ENCODE results near the gene MAGI2.

MAGI2 gene

DNA sequence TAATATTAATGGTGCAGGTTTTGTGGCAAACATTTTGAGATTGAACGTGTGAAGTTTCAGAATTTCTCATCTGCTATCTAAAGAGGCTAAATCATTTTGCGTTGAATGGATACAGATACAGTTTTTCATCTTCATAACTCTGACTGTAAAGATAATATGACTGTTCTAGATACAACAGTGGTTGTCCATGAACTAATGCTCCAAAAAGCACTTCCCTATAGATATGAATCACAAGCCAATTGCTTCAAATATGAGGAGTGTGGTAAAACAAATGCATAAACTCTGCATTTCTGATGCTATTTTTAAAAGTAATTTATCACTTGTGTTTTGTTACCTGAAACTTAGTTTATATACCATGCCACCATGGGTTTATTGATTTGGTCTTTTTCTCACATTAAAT lies 750.1 kb downstream of the MAGI2 start:
- DNase-seq, result no peak

DNA sequence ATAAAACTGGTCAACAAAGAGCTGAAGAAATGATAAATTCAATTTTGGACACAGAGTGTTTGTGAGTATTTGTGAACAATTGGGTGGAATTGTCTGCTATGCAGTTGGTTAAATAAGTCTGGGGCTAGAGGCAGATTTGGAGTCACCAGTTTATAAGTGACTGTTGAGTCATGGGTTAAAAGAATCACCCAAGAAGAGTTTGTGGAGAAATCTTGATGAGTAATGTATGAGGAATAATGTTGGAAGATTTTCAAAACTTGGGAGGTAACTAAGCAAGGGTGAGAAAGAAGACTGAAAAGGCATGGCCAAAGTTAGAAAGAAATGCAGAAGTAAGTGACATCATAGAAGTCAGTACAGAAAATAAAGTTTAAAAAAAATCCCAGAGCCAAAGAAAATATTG lies 750.7 kb downstream of the MAGI2 start:
- DNase-seq, result no peak

DNA sequence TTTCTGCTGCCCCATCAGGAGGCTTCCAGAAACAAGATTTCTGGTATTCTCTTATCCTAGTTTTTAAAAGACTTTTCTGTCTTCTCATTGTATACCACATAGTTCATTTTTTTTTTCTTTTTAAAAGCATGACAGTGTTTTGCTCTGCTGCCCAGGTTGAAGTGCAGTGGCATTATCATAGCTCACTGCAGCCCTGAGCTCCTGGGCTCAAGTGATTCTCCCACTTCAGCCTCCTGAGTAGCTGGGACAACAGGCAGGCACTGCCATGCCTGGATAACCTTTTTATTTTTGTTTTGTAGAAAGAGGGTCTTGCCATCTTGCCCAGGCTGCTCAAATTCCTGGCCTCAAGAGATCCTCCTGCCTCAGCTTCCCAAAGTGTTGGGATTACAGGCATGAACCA lies 757.6 kb downstream of the MAGI2 start:
- no peak for DNase-seq

DNA sequence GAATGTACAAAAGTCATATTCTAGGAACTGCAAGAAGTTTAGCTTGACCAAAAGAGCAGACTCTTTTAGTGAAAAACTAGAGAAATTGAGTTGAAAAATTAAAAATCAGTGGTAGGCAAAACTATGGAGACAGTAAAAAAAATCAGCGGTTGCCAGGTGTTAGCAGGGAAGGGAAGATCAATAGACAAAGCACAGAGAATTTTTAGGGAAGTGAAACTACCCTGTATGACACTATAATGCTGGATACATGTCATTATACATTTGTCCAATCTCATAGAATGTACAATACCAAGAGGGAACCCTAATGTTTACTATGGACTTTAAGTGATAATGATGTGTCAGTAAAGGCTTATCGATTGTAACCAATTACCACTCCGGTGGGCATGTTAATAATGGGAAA lies 761.9 kb downstream of the MAGI2 start:
- DNase-seq, result no peak

DNA sequence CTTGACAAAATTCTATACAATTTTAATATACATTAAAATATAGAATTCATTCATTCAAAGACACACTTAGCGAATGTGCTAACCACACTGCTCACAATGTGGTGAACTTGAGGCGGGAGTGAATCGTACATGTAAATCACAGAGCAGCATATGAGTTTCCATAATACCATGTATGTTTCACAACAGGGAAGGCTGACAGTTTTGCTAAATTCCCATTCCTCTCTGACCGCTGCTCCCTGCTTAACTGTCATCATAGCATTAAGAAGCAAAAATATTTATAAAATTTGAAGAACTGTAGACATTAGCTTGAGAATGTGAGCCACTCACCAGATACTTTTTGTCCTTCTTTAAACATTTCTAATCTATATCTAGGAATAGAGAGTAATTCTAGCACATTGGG lies 763.3 kb downstream of the MAGI2 start:
- no peak for DNase-seq

DNA sequence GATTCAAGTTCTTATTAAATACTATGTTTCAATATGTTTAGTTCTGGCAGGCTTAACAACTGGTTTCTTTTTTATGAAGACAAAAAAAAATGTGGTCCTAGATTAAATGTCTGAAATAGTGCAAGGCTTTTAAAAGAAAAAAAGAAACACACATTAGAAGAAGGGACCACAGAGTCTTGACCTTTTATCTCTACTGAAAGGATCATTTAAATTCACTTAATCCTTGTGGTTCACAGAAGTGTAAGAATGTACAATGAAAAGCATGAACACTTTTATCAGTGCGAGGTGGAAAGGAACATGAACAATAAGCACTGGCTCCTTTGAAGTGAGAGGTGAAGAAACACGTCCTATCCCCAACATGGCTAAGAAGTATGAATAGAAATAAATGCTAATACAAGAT lies 765.1 kb downstream of the MAGI2 start:
- no peak for DNase-seq

DNA sequence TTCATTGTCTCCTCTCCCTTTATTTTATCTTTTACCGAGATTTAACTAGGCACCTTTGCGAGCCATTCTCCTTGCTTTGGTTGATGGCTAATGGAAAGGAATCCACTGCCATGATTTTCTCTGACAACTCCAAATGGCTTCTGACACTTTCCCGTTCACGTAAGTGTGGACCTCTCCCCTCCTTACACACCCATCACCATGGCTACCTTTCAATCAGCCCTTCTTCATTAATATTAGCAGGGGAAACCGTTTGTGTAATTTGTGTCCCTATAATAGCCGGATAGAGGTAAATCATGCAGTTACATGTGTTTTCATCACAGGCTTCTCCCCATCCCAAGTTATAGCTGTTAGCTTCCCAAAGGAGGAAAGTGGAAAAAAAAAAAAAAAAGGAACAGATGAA lies 767.3 kb downstream of the MAGI2 start:
- no peak for DNase-seq

DNA sequence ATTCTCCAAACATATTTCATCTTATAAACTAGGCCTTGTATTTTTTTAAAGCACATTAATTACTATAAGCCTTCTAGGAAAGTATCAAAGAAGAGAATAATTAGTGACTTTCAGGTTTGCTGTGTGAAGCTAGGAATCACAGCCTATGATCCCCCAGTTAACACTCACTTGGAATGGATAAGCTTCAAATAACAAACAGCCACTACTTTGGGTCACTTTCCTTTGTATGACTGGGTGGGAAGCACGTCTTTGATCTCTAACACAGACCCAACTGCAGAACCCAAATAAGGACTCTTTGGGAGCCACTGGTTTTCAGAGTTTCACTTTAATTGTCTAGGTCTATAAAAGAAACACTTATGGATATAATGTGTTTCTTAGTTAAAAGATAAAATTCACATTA lies 769.3 kb downstream of the MAGI2 start:
- DNase-seq, result no peak

DNA sequence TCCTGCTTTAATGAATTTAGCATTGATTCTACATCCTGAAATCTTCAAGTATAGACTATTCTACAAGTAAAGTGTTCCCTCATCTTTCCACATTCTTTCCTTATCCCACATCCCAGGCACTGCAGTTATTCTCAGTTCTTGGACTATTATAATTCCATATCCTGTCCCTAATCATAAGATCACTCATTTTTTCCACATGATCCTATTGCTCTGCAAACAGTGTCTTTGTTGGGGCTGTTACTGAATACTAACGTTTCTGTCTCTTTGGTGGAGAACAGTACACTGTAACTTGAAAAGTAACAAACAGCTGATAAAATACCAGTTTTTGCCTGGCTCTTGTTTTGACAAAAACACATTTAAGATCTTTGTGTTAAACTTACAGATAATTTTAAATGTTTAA lies 769.9 kb downstream of the MAGI2 start:
- no peak for DNase-seq

DNA sequence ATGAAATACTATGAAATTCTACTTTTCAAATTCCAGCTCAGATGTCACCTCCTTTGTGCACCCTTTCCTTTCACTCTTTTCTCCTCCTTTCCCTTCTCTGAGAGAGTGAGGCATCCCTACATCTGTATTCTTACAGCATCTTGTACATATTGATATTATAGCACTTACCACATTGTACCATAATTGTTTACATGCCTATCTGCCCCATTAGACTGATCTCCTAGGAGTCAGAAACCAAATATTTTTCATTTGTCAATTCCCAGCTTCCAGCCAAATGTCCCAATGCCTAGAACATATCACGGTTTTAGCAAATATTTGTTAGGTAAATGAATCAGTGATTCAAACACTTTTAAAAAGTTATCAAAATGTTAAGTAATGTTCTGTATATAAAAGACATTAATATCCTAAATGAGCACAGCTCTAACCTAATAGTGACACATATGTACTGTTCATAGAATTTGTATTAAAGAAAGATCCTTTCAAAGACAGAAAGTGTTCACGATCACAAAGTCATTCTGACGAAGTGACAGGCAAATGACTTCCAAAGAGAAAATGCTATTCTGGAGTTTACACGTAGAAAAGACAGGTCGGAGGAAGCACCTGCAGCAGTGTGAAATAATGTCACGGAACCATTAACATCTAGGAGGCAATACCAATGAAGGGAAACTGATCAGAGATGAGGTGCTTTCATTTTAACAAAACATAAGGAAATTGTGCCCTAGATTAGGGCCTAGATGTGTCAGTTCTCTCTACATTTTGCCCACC lies 774.2 kb downstream of the MAGI2 start:
- no peak for DNase-seq

DNA sequence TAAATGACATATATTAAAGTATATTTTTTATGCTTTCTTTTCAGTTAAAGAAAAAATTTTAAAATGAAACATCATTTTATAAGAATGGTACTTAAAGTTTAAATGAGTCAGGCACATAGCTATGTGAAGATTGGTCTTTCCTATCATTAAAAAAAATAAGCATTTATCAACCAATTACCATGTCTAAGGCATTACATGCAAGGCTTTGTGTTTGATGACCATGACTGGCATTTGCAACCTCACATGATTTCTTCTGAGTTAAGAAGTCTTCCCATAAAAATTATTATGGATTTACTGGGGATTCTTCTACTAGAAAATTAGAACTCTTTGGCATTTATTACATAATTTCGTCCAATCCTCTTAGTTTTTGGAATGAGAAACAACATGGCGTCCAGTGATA lies 776.1 kb downstream of the MAGI2 start:
- no peak for DNase-seq

DNA sequence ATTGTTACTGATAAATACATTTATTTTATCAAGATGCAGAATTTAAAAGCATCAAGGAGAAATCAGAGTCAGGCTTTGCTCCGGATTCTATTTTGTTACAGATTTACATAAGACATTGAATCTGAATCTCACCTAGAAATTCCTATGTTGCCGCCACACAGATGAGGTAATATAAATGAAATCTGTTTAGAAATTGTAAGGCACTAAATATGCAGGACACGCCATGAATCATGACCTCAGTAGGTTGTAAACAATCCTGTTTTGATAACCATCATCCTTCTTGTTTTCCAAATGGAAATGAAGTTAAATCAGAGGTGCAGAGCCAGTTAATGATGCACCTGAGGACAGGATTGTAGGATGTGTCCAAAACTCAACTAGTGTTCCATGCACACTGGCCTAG lies 778.0 kb downstream of the MAGI2 start:
- no peak for DNase-seq

DNA sequence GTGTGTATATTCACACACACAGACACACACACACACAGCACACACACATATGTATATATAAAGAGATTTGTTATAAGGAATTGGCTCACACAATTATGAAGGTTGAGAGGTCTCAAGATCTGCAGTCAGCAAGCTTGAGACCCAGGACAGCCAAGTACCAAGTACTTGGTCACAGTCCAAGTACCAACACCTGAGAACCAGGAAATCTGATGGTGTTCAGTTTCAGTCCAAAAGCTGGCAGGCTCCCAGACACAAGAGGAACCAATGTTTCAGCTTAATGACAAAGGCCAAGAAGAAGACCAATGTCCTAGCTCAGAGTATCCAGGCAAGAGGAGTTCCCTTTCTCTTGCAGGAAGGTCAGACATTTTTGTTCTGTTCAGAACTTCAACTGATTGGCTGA lies 780.2 kb downstream of the MAGI2 start:
- DNase-seq, result peak; percentile 23

DNA sequence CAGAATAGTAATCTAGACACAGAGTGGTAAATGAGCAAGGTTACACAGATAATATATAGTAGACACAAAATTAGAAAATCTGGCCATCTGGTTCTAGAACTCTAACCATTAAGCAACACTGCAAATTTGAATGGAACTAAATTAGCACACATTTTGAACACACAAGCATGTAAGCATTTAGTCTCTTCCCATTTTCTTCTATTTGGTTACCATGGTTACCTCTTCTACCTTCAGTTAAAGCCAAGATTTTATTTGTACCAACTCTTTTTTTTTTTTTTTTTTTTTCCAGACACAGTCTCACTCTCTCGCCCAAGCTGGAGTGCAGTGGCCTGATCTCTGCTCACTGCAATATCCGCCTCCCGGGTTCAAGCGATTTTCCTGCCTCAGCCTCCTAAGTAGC lies 790.5 kb downstream of the MAGI2 start:
- DNase-seq, result no peak

DNA sequence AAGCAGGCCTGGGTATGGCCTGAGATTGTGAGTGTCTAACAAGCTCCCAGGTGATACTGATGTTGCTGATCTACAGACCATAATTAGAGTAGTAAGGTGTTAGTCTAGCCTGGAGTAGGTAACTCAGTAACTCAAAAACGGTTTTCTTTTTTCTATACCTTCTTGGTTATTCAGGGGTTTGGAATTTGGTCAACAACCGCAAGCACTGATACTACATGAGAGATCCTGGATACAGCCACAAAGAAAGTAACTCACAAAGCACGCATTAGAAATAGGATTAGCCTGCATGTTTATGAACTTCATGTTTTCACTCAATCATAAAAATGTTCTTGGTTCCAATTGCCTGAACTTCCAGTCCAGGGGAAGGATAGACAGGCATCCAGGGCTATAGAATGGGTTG lies 803.5 kb downstream of the MAGI2 start:
- DNase-seq, result no peak

DNA sequence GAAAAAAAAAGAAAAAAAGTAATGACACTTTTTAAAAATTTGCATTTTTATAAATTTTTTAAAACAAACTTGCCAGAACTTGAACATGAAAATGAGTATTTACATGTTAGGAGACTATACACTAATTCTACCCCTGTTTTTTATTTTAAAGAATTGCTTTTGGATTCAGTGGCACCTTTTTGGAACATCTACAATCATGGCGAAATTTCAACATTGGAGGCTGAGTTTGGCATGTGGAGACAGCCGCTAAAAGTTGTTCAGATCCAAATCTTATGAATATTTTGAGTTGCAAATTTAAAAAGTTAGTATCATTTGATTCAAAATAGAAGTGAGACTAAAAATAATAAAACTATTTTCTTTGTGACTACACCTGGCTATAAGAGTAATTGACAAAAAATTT lies 804.2 kb downstream of the MAGI2 start:
- no peak for DNase-seq

DNA sequence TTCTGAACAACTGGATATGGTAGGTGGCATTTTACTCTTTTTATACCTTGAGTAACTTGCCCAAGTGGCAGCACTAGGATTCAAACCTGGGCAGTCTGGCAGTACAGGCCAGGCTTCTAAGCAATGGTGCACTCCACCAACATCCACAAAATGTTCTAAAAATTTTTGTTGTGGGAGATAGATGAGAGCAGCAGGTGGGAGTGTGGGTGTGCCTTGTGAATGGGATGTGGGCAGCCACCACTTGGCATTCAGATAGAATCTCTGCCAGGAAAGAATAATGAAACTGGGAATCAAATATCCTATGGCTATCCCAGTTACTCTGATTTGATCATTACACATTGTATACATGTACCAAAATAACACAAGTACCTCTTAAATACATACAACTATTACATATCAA lies 810.7 kb downstream of the MAGI2 start:
- no peak for DNase-seq

DNA sequence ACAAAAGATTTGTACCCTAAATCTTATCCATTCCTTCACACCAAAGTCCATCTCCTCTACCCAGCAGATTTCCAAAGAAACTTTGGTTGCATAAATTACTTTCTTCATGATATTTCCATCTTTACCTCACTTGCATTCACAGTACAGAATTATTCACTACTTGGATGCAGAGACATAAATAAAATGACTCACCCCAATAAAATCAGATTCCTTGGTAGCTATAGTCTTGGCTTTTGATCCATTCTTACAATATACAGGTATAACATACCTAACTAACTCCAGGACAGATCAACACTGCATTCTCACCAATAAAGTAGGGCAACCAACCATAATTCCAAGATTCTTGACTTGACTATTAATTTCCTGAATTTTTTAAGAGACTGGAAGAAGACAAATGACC lies 815.1 kb downstream of the MAGI2 start:
- no peak for DNase-seq

DNA sequence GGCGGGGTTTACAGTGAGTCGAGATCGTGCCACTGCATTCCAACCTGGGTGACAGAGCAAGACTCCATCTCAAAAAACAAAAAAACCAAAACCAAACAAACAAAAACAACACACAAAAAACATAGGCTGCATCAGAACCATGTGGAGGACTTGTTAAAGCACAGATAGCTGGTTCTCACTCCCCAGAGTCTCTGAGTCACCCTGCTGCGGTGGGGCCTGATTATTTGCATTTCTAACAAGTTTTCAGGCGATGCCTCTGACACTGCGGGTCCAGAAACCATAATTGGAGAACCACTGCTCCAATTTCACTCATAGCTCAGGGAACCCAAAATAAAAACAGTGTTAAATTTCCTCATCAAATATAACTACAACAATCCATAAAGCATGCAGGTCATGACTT lies 816.7 kb downstream of the MAGI2 start:
- no peak for DNase-seq

DNA sequence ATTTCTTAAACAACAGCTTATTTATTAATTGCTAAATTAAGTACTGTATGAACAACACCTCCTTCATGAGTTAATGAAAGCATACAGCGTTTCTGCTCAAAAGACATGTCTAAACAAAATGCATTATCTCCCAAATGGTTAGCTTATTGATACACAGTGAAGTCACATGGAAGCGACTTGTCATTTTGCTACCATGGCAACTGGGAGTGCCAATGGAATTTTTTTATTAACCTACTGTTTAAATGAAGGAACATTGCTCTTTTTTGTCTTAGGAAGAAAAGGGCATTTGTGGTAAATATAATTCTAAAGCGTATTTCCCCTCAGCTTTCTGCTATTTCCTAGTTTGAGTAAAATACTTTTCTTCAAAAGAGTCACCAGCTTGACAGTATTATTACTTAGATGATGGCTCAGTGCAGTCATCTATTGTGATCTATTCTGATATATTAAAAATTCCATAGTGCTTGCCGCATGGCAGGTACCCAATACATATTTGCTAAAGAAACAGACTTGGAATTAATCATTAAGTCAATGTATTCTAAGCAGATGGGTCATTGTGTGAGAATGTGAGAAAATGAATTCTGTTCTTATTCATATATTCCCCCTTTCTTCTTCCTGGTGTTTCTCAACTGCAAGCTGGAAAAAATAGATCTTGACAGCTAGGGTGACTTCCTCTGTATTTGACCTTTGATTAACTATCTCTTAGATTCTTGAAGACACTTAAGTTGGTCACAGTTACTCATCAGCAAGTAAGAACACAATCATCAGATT lies 818.3 kb downstream of the MAGI2 start:
- no peak for DNase-seq

DNA sequence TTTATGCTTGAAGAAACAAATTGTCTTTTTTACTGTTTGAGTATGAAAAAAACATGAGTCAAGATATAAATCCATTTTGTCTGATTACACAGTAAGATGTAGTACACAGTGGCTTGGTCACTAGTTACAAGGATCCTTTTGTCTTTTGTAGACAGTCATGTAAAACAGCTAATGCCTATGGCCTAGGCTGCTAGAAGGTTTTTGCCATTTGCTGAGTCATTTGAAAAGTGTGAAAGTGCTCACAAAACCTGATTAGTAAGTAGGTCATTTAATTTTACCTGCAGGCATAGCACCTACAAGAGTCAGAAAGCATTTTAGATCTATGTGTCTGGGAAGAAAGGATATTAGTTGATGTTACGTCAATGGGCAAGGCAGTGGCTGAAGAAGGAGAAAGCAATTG lies 819.4 kb downstream of the MAGI2 start:
- no peak for DNase-seq

DNA sequence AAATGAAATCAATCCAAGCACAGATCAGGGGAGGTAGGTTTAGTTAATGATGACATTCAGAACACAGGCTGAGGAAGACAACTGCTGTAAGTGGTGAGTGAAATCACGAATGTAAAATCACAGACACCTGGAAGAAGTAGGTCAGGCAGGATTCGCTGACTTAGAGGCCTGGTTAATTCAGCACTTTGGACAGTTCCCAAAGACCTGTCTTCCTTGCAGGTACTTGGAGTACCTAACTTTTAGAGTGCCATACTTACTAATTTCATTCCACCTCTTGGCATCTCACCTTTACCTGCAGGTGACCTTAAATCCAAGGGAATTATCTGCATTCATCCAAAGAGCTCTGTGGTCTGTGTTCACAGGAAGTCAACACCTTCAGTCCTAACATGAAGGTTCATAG lies 832.5 kb downstream of the MAGI2 start:
- no peak for DNase-seq

DNA sequence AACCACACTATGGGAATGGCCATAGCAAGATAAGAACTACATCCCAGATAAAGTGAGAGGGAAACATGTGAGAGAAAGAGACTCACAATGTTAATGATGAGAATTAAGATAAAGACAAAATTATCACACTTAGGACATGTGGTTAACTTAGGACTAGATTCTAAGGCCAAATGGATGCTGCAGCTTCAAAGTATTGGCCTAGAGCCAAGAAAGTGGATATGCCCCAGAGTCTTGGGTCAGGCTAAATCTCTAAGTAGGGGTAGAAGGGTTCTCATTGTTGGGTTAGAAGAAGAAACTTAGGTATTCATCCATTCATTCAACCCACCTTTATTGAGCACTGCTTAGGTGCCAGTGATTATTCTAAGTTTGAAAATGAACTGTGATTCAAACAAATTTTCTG lies 836.9 kb downstream of the MAGI2 start:
- DNase-seq, result no peak

DNA sequence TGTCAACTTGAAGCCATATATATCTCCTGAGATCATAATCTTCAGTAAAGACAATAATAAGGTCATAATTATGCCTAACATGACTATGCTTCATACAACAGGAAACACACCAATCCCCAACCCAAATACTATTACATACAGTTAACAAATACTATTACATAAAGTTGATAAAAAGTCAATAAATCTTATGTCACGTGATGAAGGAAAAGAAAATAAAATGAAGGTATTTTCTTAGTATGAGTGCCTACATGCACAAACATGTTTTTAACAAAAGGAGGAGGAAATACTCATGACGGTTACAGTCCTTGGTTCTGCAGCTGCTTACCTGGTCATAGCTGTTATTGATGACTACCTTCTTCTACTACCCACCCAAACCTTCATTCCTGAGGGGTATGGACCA lies 844.2 kb downstream of the MAGI2 start:
- DNase-seq, result no peak

DNA sequence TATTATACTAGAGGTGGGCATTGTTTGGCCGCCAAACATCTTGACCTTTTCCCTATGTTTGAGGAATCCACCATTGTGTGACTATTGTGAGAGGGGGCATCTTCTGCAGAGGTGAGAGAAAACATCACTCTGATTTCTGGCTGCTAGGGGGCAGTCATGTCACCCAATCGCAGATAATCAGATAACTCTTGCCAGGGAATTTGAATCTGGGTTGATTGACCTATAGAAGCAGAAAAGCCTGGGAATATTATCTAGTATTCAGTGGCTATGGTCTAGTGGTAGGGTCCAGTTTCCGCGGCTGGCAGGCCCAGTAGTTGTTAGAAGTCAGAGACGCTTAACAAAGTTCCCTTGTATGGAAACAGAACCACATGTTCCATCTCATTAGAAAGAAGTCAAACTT lies 846.4 kb downstream of the MAGI2 start:
- no peak for DNase-seq
